Uterus (tissue), 4 donors: Measurements from ENCODE around the gene EPOP. TPM values are rescaled to one million over a fixed set of nuclear protein-coding genes. Genes with fewer than 3 reads are reported as not detected.
A peak's percentile ranks its signal among the peaks of the same experiment; 100 is the strongest.

Source experiments
- DNase-seq, 2 donors: peaks; one replicate each; pipeline ENCODE4 v3.0.0-alpha.2; 2019 to 2020
- H3K27ac ChIP-seq, 2 donors: fragments of 200-600 bp; sonication (generic); 1 replicate in 1 of 2; 2 replicates in 1 of 2; pipeline ENCODE4 v1.5.1; 2016 to 2018
- H3K27me3 ChIP-seq, 2 donors: fragments of 200-600 bp; sonication (generic); one replicate each; pipeline ENCODE4 v1.5.1; 2018 to 2019; ENCODE audit warnings: control low read depth in 1 of 2
- H3K36me3 ChIP-seq, 2 donors: fragments of 200-600 bp; sonication (generic); one replicate each; pipeline ENCODE4 v1.5.1; 2019; ENCODE audit warnings: control low read depth in 1 of 2
- H3K4me1 ChIP-seq, 2 donors: fragments of 200-600 bp; sonication (generic); one replicate each; pipeline ENCODE4 v1.5.1; 2018 to 2019; ENCODE audit warnings: control low read depth in 1 of 2
- H3K4me3 ChIP-seq, 2 donors: fragments of 200-600 bp; sonication (generic); 1 replicate in 1 of 2; 2 replicates in 1 of 2; pipeline ENCODE4 v1.5.1; 2018 to 2019; ENCODE audit warnings: mild to moderate bottlenecking in 1 of 2
- H3K9me3 ChIP-seq, 2 donors: fragments of 200-600 bp; sonication (generic); one replicate each; pipeline ENCODE4 v1.5.1; 2019; ENCODE audit warnings: control low read depth in 1 of 2
- POLR2A ChIP-seq, 2 donors: fragments of 450-650 bp; IDR thresholded peaks; one replicate each; pipeline ENCODE4 v1.6.1; 2016; ENCODE audit warnings: antibody characterized with exemption in 2 of 2, mild to moderate bottlenecking in 1 of 2, moderate library complexity in 1 of 2
- intact Hi-C: fragments of 100-400 bp; cut with DNase I; formaldehyde crosslinking; loops from one replicate; pipeline ENCODE4 v1.15.1; 2023; ENCODE audit warnings: low total_unique reads
- total RNA-seq, 4 donors: library from RNA; depleted of rRNA in 3 of 4; stranded (reverse); fragments of >200 nt in 3 of 4; gene quantifications; one replicate each; pipeline versions ENCODE4 v1.1.0 to v1.2.4, GENCODE V29; 2014 to 2023
- TF ChIP-seq, protein P1 (sequence below), 4 experiments: fragments of 200-600 bp in 2 of 4; fragments of 450-650 bp in 2 of 4; sonication (generic) in 2 of 4; IDR thresholded peaks; one replicate each; pipeline ENCODE4 v1.5.1; 2016 to 2019; ENCODE audit warnings: antibody characterized with exemption in 4 of 4, mild to moderate bottlenecking in 2 of 4, moderate library complexity in 1 of 4
- donor health status: DM: yes; HTN: yes; CAD: no.

Gene EPOP
- total RNA-seq, 4 donors from 2014 or later: under 0.01 to 1.1 (median 1.0) TPM; not detected in 1

DNA sequence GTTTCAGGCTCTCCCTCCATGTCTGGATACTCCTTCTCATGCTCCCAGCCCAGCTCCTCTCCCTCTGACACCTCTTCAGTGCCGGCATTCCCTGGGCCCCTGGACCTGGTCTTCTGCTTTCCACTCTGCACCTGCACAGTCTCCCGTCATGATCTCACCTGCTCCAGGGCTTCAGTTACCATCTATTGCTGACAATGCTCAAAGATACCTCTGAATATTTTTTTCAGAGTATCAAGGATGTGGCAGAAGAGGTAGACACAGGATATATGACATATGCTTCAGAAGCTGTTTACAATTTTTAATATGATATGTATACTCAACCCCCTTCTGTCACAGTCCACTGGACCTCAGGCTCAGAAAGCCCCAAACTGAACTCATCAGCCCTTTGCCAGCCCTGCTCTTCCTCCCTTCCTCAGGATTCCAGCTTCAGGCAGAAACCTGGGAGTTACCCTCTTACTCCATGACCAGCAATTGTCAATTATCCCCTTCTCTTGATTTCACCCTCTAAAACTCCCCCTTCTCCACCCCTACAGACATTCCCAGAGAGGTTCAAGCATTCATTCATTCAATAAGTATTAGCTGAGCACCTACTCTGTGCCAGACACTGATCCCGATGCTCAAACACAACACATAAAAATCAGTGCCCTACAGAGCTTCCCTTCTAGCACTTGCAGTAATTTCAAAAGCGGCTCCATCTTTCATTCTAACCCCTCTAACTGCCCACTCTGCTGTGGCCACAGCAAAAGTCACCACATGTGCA, 22.5 kb upstream of the EPOP start:
- intact Hi-C loops: no loop called here
- Histone ChIP-seq H3K4me1 (peaks cover 0 to 3% of the 10 kb centered on the region in 2 donors), H3K9me3 (no peaks in the 10 kb centered on the region), H3K27me3 (no peaks in the 10 kb centered on the region), H3K27ac (no peak overlapping the region), H3K36me3 (no peaks in the 10 kb centered on the region), H3K4me3 (no peak overlapping the region)
- DNase-seq: no peak
- TF ChIP-seq, protein P1, sequence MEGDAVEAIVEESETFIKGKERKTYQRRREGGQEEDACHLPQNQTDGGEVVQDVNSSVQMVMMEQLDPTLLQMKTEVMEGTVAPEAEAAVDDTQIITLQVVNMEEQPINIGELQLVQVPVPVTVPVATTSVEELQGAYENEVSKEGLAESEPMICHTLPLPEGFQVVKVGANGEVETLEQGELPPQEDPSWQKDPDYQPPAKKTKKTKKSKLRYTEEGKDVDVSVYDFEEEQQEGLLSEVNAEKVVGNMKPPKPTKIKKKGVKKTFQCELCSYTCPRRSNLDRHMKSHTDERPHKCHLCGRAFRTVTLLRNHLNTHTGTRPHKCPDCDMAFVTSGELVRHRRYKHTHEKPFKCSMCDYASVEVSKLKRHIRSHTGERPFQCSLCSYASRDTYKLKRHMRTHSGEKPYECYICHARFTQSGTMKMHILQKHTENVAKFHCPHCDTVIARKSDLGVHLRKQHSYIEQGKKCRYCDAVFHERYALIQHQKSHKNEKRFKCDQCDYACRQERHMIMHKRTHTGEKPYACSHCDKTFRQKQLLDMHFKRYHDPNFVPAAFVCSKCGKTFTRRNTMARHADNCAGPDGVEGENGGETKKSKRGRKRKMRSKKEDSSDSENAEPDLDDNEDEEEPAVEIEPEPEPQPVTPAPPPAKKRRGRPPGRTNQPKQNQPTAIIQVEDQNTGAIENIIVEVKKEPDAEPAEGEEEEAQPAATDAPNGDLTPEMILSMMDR (IDR thresholded peaks at IDR 0.05): no peak
- TF ChIP-seq POLR2A (IDR thresholded peaks at IDR 0.05): no peak

GRCh38 chr17:38693700-38694329, 19.1 kb upstream of the EPOP start:
- Histone ChIP-seq H3K36me3 (no peaks in the 10 kb centered on the region), H3K4me1 (peaks cover 0 to 3% of the 10 kb centered on the region in 2 donors), H3K27ac (peak overlapping the region; percentile 78 to 80), H3K9me3 (no peaks in the 10 kb centered on the region), H3K4me3 (no peak overlapping the region), H3K27me3 (no peaks in the 10 kb centered on the region)
- TF ChIP-seq, protein P1 (IDR thresholded peaks at IDR 0.05): peak in 2 of 4 experiments; percentile 6 to 8
- peak in 1 of 2 donors; percentile 19 for TF ChIP-seq POLR2A (IDR thresholded peaks at IDR 0.05)
- intact Hi-C loops: no loop called here
- peak; percentile 95 to 96 for DNase-seq

DNA sequence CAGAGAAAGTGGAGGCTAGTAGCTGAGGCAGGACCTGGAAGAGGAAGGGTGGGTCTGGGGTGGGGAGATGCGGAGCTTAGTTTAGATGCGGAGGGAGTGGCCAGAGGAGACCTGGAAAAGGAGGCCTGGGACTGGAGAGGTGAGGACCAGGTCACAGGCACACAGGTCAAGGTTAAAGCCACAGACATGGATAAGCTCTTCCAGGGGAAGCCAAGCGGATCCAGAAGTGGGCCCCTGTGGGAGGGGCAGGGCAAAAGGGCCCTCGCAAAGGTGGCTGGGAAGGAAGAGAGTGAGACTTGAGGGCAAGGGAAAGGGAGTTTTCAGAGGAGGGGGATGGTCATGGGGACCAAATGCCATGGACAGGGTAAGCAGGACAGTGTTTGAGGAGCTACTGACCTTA, 16.4 kb upstream of the EPOP start:
- no peaks in the 10 kb centered on the region for H3K27me3 ChIP-seq

GRCh38 chr17:38690386-38690785, 15.6 kb upstream of the EPOP start:
- Histone ChIP-seq H3K4me1 (peaks cover 0 to 3% of the 10 kb centered on the region in 2 donors), H3K4me3 (no peak overlapping the region), H3K9me3 (no peaks in the 10 kb centered on the region), H3K27ac (no peak overlapping the region), H3K27me3 (no peaks in the 10 kb centered on the region), H3K36me3 (no peaks in the 10 kb centered on the region)
- no peak for TF ChIP-seq POLR2A (IDR thresholded peaks at IDR 0.05)
- TF ChIP-seq, protein P1 (IDR thresholded peaks at IDR 0.05): no peak
- intact Hi-C loops: no loop called here
- DNase-seq: no peak

More for the DNA sequence above, 16.4 kb upstream of the EPOP start:
- TF ChIP-seq, protein P1 (IDR thresholded peaks at IDR 0.05): no peak
- TF ChIP-seq POLR2A (IDR thresholded peaks at IDR 0.05): no peak
- peaks cover 0 to 3% of the 10 kb centered on the region in 2 donors for H3K4me1 ChIP-seq
- H3K9me3 ChIP-seq: no peaks in the 10 kb centered on the region
- no peak for DNase-seq
- no peak overlapping the region for H3K27ac ChIP-seq
- H3K4me3 ChIP-seq: no peak overlapping the region
- H3K36me3 ChIP-seq: no peaks in the 10 kb centered on the region
- intact Hi-C loops: no loop called here

- Histone ChIP-seq H3K36me3 (no peaks in the 10 kb centered on the region), H3K9me3 (no peaks in the 10 kb centered on the region), H3K4me3 (no peak overlapping the region), H3K27me3 (no peaks in the 10 kb centered on the region), H3K27ac (no peak overlapping the region), H3K4me1 (no peaks in the 10 kb centered on the region)
- TF ChIP-seq POLR2A (IDR thresholded peaks at IDR 0.05): no peak
- TF ChIP-seq, protein P1 (IDR thresholded peaks at IDR 0.05): no peak
- intact Hi-C loops: no loop called here
- DNase-seq: no peak
Measured at GRCh38 chr17:38687286-38687685, 12.5 kb upstream of the EPOP start.
